Measurements from ENCODE around the gene EIF1B. TPM values are rescaled to one million over a fixed set of nuclear protein-coding genes. Genes with fewer than 3 reads are reported as not detected.

EIF1B gene
- total RNA-seq, 1 experiment from 2014 or later: 33.6 TPM

DNA sequence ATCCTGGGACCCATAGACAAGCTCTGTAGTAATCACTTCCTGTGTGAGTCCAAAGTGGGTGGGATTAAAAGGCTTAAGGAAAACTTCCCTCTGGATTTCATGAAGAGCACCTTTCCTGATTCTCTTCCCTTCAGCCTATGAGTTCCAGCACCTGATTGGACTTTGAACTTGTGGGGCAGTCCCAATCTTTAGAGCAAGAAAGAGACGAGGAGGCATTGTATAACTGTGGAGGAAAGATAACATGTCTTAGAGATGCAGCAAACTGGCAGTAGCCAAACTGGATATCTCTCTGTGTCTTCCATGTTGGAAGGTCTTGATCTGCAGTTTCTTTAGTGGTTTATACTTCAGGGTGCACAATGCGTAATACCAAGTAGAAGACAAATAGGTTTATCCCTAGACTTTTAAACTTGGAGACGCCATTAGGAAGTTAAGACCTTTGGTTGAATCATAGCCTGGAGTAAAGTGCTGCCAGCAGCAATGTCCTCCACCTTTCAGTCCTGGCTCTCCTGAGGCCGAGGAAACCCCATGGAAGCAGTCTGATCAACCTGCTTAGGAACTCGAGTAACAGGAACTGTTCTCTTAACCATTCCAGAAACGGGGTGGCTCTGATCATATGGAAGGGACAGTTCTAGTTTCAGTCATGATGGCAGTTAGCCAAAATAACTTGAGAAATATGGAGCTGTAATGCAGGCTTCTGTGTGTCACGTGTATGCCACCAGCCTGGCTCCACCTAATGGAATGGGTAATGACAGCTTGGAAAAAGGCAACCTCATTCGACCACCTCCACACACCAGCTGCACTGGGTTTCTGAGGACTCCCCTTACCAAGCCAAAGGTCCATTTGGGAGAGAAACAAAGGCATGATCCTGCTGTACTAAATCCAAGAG is 4.7 kb downstream of the EIF1B start:
- Histone ChIP-seq H3K36me3 (ENCODE audit: control insufficient read depth in 1 of 2, insufficient read depth in 2 of 2, low read length in 2 of 2) (peaks cover 13 to 19% of the 10 kb centered on the region in 2 experiments; a peak in 3 of 4 replicates), H3K4me3 (replicated peaks in 1 of 2; ENCODE audit: low read depth in 1 of 2, low read length in 2 of 2) (no peak overlapping the region), H3K4me1 (ENCODE audit: control insufficient read depth in 1 of 2, insufficient read depth in 2 of 2, low read length in 2 of 2) (peaks cover 0 to 7% of the 10 kb centered on the region in 2 experiments; a peak in 2 of 4 replicates), H3K9me3 (ENCODE audit: control insufficient read depth in 1 of 2, insufficient read depth in 1 of 2, low read depth in 1 of 2, low read length in 2 of 2) (no peaks in the 10 kb centered on the region), H3K9me2 (ENCODE audit: insufficient read depth) (no peaks in the 10 kb centered on the region), H3K79me2 (ENCODE audit: insufficient read depth, low read length) (peaks cover 19% of the 10 kb centered on the region), H2AFZ (ENCODE audit: low read depth, low read length, poor library complexity, severe bottlenecking) (no peak overlapping the region), H3K27ac (ENCODE audit: low read depth, low read length) (no peak overlapping the region), H4K20me1 (ENCODE audit: insufficient read depth) (no peaks in the 10 kb centered on the region), H3K4me2 (ENCODE audit: low read length) (no peak overlapping the region), H3K27me3 (ENCODE audit: insufficient read depth, low read length) (no peaks in the 10 kb centered on the region), H3K9ac (ENCODE audit: low read length) (no peak overlapping the region)
- intact Hi-C loops (cut with micrococcal nuclease): loop anchor here (10.0 kb wide), 3 partner anchors 609 to 899 kb away; no protein-coding TSS in a partner anchor
- BruUV-seq (replicated peaks): no TSS peak
- TF ChIP-seq SP1 (IDR thresholded peaks at IDR 0.05; ENCODE audit: low read depth) (no peak), POLR2A (IDR thresholded peaks at IDR 0.05; ENCODE audit: borderline replicate concordance, extremely low read depth, insufficient read depth, insufficient read length) (no peak), EZH2phosphoT487 (IDR thresholded peaks at IDR 0.05; ENCODE audit: borderline replicate concordance) (no peak), JUND (IDR thresholded peaks at IDR 0.05) (no peak), SRF (IDR thresholded peaks at IDR 0.05; ENCODE audit: low read depth) (no peak), TCF7L2 (IDR thresholded peaks at IDR 0.05; ENCODE audit: borderline replicate concordance, extremely low read depth, insufficient read depth, insufficient read length) (no peak), EZH2 (IDR thresholded peaks at IDR 0.05) (no peak), ZNF274 (IDR thresholded peaks at IDR 0.05; ENCODE audit: low read depth, low read length) (no peak), FOSL1 (IDR thresholded peaks at IDR 0.05; ENCODE audit: low read depth) (no peak), ELF1 (IDR thresholded peaks at IDR 0.05; ENCODE audit: borderline replicate concordance, low read depth) (no peak), POLR2AphosphoS5 (IDR thresholded peaks at IDR 0.05; ENCODE audit: low read depth, low read length) (no peak)
- TF ChIP-seq, protein P1, sequence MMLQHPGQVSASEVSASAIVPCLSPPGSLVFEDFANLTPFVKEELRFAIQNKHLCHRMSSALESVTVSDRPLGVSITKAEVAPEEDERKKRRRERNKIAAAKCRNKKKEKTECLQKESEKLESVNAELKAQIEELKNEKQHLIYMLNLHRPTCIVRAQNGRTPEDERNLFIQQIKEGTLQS (IDR thresholded peaks at IDR 0.05): no peak
- TF ChIP-seq, protein P2, sequence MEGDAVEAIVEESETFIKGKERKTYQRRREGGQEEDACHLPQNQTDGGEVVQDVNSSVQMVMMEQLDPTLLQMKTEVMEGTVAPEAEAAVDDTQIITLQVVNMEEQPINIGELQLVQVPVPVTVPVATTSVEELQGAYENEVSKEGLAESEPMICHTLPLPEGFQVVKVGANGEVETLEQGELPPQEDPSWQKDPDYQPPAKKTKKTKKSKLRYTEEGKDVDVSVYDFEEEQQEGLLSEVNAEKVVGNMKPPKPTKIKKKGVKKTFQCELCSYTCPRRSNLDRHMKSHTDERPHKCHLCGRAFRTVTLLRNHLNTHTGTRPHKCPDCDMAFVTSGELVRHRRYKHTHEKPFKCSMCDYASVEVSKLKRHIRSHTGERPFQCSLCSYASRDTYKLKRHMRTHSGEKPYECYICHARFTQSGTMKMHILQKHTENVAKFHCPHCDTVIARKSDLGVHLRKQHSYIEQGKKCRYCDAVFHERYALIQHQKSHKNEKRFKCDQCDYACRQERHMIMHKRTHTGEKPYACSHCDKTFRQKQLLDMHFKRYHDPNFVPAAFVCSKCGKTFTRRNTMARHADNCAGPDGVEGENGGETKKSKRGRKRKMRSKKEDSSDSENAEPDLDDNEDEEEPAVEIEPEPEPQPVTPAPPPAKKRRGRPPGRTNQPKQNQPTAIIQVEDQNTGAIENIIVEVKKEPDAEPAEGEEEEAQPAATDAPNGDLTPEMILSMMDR (IDR thresholded peaks at IDR 0.05 in 2 of 3, conservative IDR thresholded peaks at IDR 0.05 in 1 of 3; ENCODE audit: borderline replicate concordance in 1 of 3, insufficient read depth in 1 of 3, low read depth in 2 of 3, low read length in 2 of 3): no peak
- TF ChIP-seq, protein P3, sequence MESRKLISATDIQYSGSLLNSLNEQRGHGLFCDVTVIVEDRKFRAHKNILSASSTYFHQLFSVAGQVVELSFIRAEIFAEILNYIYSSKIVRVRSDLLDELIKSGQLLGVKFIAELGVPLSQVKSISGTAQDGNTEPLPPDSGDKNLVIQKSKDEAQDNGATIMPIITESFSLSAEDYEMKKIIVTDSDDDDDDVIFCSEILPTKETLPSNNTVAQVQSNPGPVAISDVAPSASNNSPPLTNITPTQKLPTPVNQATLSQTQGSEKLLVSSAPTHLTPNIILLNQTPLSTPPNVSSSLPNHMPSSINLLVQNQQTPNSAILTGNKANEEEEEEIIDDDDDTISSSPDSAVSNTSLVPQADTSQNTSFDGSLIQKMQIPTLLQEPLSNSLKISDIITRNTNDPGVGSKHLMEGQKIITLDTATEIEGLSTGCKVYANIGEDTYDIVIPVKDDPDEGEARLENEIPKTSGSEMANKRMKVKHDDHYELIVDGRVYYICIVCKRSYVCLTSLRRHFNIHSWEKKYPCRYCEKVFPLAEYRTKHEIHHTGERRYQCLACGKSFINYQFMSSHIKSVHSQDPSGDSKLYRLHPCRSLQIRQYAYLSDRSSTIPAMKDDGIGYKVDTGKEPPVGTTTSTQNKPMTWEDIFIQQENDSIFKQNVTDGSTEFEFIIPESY (IDR thresholded peaks at IDR 0.05; ENCODE audit: extremely low read depth, insufficient replicate concordance, low read length): no peak
- TF ChIP-seq, protein P4, sequence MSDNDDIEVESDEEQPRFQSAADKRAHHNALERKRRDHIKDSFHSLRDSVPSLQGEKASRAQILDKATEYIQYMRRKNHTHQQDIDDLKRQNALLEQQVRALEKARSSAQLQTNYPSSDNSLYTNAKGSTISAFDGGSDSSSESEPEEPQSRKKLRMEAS (IDR thresholded peaks at IDR 0.05): no peak
- RAD21 ChIA-PET (ENCODE audit: low non-redundant PET in 1 of 2, low total read pairs in 2 of 2, uncharacterized antibody in 2 of 2, unreplicated experiment in 2 of 2): no interaction called here
- POLR2A ChIA-PET: interaction anchor here (0.7 kb wide), 1 partner anchor 122 kb away, joined by 4 read pairs; no protein-coding TSS in a partner anchor
- CTCF ChIA-PET: interaction anchor here (1.4 to 1.6 kb wide), 2 partner anchors 122 kb away, joined by 5 to 6 read pairs; no protein-coding TSS in a partner anchor
- DNase-seq (ENCODE audit: low read depth, low spot score) (no peak), ATAC-seq (no peak)
